ENCODE data around the gene ELMO1. TPM values are rescaled to one million over a fixed set of nuclear protein-coding genes. Genes with fewer than 3 reads are reported as not detected.

ELMO1 gene
- total and polyA plus RNA-seq, 10 of the 15 experiments (the other 5 are each of a cell fraction or from before 2014, with no cell fraction given): 22.6 to 85.9 (median 56.6) TPM

DNA sequence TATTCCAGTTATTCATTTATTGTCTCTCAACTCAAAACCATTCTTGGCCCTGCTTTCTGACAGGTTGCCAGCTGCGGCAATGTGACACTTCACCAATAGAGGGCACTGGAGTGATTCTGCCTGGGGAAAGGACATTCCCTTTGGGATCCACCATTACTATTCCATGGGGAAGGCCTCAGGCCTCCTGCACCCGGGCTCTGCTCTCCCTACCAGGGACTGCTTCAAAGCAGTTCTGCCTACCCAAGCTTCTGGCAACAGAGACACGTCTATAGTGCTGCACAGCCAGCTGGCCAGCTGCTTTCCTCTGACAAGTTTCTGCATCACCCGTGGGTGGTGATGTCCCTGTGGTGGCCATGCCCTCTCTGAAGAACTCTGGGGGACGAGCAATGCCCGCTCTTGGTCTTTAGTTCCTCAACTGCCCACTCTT, 163.8 kb downstream of the ELMO1 start (continued):
- no peak for TF ChIP-seq STAT3 (IDR thresholded peaks at IDR 0.05; ENCODE audit: low read depth, low read length)
- TF ChIP-seq BCL11A (IDR thresholded peaks at IDR 0.05; ENCODE audit: low read depth, low read length): no peak
- TF ChIP-seq ZNF622 (IDR thresholded peaks at IDR 0.05): no peak
- TF ChIP-seq EED (IDR thresholded peaks at IDR 0.05; ENCODE audit: low read depth): peak; percentile 77
- no peak for TF ChIP-seq SIN3A (IDR thresholded peaks at IDR 0.05; ENCODE audit: low read depth, low read length)
- TF ChIP-seq, protein P1, sequence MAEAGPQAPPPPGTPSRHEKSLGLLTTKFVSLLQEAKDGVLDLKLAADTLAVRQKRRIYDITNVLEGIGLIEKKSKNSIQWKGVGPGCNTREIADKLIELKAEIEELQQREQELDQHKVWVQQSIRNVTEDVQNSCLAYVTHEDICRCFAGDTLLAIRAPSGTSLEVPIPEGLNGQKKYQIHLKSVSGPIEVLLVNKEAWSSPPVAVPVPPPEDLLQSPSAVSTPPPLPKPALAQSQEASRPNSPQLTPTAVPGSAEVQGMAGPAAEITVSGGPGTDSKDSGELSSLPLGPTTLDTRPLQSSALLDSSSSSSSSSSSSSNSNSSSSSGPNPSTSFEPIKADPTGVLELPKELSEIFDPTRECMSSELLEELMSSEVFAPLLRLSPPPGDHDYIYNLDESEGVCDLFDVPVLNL (IDR thresholded peaks at IDR 0.05; ENCODE audit: low read depth, low read length): no peak
- no peak for TF ChIP-seq ZZZ3 (IDR thresholded peaks at IDR 0.05; ENCODE audit: control insufficient read depth, insufficient read length, low read depth)
- TF ChIP-seq NRF1 (conservative IDR thresholded peaks at IDR 0.05; ENCODE audit: low read depth, low read length): no peak
- TF ChIP-seq, protein P2, sequence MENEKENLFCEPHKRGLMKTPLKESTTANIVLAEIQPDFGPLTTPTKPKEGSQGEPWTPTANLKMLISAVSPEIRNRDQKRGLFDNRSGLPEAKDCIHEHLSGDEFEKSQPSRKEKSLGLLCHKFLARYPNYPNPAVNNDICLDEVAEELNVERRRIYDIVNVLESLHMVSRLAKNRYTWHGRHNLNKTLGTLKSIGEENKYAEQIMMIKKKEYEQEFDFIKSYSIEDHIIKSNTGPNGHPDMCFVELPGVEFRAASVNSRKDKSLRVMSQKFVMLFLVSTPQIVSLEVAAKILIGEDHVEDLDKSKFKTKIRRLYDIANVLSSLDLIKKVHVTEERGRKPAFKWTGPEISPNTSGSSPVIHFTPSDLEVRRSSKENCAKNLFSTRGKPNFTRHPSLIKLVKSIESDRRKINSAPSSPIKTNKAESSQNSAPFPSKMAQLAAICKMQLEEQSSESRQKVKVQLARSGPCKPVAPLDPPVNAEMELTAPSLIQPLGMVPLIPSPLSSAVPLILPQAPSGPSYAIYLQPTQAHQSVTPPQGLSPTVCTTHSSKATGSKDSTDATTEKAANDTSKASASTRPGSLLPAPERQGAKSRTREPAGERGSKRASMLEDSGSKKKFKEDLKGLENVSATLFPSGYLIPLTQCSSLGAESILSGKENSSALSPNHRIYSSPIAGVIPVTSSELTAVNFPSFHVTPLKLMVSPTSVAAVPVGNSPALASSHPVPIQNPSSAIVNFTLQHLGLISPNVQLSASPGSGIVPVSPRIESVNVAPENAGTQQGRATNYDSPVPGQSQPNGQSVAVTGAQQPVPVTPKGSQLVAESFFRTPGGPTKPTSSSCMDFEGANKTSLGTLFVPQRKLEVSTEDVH (IDR thresholded peaks at IDR 0.05; ENCODE audit: low read depth, partially characterized antibody): no peak
- TF ChIP-seq, protein P3, sequence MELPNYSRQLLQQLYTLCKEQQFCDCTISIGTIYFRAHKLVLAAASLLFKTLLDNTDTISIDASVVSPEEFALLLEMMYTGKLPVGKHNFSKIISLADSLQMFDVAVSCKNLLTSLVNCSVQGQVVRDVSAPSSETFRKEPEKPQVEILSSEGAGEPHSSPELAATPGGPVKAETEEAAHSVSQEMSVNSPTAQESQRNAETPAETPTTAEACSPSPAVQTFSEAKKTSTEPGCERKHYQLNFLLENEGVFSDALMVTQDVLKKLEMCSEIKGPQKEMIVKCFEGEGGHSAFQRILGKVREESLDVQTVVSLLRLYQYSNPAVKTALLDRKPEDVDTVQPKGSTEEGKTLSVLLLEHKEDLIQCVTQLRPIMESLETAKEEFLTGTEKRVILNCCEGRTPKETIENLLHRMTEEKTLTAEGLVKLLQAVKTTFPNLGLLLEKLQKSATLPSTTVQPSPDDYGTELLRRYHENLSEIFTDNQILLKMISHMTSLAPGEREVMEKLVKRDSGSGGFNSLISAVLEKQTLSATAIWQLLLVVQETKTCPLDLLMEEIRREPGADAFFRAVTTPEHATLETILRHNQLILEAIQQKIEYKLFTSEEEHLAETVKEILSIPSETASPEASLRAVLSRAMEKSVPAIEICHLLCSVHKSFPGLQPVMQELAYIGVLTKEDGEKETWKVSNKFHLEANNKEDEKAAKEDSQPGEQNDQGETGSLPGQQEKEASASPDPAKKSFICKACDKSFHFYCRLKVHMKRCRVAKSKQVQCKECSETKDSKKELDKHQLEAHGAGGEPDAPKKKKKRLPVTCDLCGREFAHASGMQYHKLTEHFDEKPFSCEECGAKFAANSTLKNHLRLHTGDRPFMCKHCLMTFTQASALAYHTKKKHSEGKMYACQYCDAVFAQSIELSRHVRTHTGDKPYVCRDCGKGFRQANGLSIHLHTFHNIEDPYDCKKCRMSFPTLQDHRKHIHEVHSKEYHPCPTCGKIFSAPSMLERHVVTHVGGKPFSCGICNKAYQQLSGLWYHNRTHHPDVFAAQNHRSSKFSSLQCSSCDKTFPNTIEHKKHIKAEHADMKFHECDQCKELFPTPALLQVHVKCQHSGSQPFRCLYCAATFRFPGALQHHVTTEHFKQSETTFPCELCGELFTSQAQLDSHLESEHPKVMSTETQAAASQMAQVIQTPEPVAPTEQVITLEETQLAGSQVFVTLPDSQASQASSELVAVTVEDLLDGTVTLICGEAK (IDR thresholded peaks at IDR 0.05; ENCODE audit: borderline replicate concordance): no peak
- TF ChIP-seq, protein P4, sequence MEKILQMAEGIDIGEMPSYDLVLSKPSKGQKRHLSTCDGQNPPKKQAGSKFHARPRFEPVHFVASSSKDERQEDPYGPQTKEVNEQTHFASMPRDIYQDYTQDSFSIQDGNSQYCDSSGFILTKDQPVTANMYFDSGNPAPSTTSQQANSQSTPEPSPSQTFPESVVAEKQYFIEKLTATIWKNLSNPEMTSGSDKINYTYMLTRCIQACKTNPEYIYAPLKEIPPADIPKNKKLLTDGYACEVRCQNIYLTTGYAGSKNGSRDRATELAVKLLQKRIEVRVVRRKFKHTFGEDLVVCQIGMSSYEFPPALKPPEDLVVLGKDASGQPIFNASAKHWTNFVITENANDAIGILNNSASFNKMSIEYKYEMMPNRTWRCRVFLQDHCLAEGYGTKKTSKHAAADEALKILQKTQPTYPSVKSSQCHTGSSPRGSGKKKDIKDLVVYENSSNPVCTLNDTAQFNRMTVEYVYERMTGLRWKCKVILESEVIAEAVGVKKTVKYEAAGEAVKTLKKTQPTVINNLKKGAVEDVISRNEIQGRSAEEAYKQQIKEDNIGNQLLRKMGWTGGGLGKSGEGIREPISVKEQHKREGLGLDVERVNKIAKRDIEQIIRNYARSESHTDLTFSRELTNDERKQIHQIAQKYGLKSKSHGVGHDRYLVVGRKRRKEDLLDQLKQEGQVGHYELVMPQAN (conservative IDR thresholded peaks at IDR 0.05): no peak
- TF ChIP-seq, protein P5, sequence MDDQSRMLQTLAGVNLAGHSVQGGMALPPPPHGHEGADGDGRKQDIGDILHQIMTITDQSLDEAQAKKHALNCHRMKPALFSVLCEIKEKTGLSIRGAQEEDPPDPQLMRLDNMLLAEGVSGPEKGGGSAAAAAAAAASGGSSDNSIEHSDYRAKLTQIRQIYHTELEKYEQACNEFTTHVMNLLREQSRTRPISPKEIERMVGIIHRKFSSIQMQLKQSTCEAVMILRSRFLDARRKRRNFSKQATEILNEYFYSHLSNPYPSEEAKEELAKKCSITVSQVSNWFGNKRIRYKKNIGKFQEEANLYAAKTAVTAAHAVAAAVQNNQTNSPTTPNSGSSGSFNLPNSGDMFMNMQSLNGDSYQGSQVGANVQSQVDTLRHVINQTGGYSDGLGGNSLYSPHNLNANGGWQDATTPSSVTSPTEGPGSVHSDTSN (IDR thresholded peaks at IDR 0.05; ENCODE audit: insufficient replicate concordance, low read depth, low read length): no peak
- no peak for TF ChIP-seq ZSCAN29 (IDR thresholded peaks at IDR 0.05)
- no peak for TF ChIP-seq SP1 (IDR thresholded peaks at IDR 0.05; ENCODE audit: low read depth, low read length)
- TF ChIP-seq, protein P6, sequence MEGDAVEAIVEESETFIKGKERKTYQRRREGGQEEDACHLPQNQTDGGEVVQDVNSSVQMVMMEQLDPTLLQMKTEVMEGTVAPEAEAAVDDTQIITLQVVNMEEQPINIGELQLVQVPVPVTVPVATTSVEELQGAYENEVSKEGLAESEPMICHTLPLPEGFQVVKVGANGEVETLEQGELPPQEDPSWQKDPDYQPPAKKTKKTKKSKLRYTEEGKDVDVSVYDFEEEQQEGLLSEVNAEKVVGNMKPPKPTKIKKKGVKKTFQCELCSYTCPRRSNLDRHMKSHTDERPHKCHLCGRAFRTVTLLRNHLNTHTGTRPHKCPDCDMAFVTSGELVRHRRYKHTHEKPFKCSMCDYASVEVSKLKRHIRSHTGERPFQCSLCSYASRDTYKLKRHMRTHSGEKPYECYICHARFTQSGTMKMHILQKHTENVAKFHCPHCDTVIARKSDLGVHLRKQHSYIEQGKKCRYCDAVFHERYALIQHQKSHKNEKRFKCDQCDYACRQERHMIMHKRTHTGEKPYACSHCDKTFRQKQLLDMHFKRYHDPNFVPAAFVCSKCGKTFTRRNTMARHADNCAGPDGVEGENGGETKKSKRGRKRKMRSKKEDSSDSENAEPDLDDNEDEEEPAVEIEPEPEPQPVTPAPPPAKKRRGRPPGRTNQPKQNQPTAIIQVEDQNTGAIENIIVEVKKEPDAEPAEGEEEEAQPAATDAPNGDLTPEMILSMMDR (IDR thresholded peaks at IDR 0.05 in 2 of 3, conservative IDR thresholded peaks at IDR 0.05 in 1 of 3; ENCODE audit: control insufficient read depth in 2 of 3, extremely low read depth in 1 of 3, insufficient read depth in 1 of 3, low read depth in 3 of 3, low read length in 3 of 3): peak; percentile 87 to 92 (median 87)
- TF ChIP-seq GABPA (IDR thresholded peaks at IDR 0.05; ENCODE audit: low read depth): no peak
- no peak for TF ChIP-seq POLR2AphosphoS2 (IDR thresholded peaks at IDR 0.05; ENCODE audit: low read depth, low read length)

Measured in GM12878 (cell line).